HL-60 (cell line): ENCODE data around the gene ENTR1.

ENCODE experiments used
- DNase-seq, 2 experiments: peaks; one replicate each; pipeline ENCODE4 v3.0.0-alpha.2; 2010 to 2020; ENCODE audit warnings: low read depth in 1 of 2, low spot score in 1 of 2
- H3K27ac ChIP-seq: fragments of 250-450 bp; sonication (Bioruptor Pico); replicated peaks from 2 replicates; pipeline ENCODE4 v1.5.1; 2020; ENCODE audit warnings: mild to moderate bottlenecking, moderate library complexity
- H3K27me3 ChIP-seq: fragments of 250-450 bp; sonication (Bioruptor Pico); 2 replicates; pipeline ENCODE4 v1.5.1; 2021; ENCODE audit warnings: mild to moderate bottlenecking, moderate library complexity; ENCODE audit not compliant: insufficient read depth, poor library complexity, severe bottlenecking
- H3K4me3 ChIP-seq: replicated peaks from 2 replicates; pipeline ENCODE4 v1.5.1; 2011; ENCODE audit warnings: mild to moderate bottlenecking, control low read depth, low read length; ENCODE audit not compliant: insufficient read depth
- GABPA ChIP-seq: IDR thresholded peaks from 2 replicates; pipeline ENCODE4 v1.6.1; 2012; ENCODE audit warnings: low read depth
- POLR2AphosphoS5 ChIP-seq: IDR thresholded peaks from 2 replicates; pipeline ENCODE4 v1.6.1; 2012; ENCODE audit warnings: low read depth
- SPI1 ChIP-seq: IDR thresholded peaks from 2 replicates; pipeline ENCODE4 v1.6.1; 2012; ENCODE audit warnings: low read depth, mild to moderate bottlenecking, borderline replicate concordance
- TF ChIP-seq, protein P1 (sequence below): IDR thresholded peaks from one replicate; pipeline ENCODE4 v1.5.1; 2011; ENCODE audit warnings: low read length, control low read depth, inconsistent platforms; ENCODE audit not compliant: insufficient read depth
- TF ChIP-seq, protein P2 (sequence below): IDR thresholded peaks from 2 replicates; pipeline ENCODE4 v1.6.1; 2012; ENCODE audit warnings: low read depth; ENCODE audit not compliant: insufficient replicate concordance

ENTR1 gene

DNA sequence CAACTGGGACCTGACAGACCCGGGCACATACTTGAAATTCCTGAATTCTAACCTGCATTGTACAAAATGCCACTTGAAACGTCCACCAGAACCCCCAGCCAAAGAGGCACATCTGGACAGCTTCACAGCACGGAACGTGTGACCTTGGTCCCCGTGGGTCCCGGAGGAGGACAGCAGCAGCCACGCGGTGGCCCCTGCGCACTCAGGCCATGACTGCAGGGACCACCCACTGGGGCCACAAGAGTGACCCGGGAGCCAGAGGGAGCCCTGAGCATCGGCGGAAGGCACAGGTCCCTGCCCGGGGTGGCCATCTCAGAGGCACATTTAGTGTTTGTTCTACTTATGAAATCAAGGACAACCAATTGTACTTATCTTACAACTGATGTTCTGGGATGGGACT, 8.3 kb downstream of the ENTR1 start:
- Histone ChIP-seq H3K27me3 (no peaks in the 10 kb centered on the region), H3K27ac (no peak overlapping the region), H3K4me3 (no peak overlapping the region)
- no peak for TF ChIP-seq POLR2AphosphoS5
- TF ChIP-seq, protein P1, sequence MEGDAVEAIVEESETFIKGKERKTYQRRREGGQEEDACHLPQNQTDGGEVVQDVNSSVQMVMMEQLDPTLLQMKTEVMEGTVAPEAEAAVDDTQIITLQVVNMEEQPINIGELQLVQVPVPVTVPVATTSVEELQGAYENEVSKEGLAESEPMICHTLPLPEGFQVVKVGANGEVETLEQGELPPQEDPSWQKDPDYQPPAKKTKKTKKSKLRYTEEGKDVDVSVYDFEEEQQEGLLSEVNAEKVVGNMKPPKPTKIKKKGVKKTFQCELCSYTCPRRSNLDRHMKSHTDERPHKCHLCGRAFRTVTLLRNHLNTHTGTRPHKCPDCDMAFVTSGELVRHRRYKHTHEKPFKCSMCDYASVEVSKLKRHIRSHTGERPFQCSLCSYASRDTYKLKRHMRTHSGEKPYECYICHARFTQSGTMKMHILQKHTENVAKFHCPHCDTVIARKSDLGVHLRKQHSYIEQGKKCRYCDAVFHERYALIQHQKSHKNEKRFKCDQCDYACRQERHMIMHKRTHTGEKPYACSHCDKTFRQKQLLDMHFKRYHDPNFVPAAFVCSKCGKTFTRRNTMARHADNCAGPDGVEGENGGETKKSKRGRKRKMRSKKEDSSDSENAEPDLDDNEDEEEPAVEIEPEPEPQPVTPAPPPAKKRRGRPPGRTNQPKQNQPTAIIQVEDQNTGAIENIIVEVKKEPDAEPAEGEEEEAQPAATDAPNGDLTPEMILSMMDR = no peak
- no peak for TF ChIP-seq GABPA
- no peak for TF ChIP-seq SPI1
- TF ChIP-seq, protein P2, sequence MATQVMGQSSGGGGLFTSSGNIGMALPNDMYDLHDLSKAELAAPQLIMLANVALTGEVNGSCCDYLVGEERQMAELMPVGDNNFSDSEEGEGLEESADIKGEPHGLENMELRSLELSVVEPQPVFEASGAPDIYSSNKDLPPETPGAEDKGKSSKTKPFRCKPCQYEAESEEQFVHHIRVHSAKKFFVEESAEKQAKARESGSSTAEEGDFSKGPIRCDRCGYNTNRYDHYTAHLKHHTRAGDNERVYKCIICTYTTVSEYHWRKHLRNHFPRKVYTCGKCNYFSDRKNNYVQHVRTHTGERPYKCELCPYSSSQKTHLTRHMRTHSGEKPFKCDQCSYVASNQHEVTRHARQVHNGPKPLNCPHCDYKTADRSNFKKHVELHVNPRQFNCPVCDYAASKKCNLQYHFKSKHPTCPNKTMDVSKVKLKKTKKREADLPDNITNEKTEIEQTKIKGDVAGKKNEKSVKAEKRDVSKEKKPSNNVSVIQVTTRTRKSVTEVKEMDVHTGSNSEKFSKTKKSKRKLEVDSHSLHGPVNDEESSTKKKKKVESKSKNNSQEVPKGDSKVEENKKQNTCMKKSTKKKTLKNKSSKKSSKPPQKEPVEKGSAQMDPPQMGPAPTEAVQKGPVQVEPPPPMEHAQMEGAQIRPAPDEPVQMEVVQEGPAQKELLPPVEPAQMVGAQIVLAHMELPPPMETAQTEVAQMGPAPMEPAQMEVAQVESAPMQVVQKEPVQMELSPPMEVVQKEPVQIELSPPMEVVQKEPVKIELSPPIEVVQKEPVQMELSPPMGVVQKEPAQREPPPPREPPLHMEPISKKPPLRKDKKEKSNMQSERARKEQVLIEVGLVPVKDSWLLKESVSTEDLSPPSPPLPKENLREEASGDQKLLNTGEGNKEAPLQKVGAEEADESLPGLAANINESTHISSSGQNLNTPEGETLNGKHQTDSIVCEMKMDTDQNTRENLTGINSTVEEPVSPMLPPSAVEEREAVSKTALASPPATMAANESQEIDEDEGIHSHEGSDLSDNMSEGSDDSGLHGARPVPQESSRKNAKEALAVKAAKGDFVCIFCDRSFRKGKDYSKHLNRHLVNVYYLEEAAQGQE = no peak
- no peak for DNase-seq

DNA sequence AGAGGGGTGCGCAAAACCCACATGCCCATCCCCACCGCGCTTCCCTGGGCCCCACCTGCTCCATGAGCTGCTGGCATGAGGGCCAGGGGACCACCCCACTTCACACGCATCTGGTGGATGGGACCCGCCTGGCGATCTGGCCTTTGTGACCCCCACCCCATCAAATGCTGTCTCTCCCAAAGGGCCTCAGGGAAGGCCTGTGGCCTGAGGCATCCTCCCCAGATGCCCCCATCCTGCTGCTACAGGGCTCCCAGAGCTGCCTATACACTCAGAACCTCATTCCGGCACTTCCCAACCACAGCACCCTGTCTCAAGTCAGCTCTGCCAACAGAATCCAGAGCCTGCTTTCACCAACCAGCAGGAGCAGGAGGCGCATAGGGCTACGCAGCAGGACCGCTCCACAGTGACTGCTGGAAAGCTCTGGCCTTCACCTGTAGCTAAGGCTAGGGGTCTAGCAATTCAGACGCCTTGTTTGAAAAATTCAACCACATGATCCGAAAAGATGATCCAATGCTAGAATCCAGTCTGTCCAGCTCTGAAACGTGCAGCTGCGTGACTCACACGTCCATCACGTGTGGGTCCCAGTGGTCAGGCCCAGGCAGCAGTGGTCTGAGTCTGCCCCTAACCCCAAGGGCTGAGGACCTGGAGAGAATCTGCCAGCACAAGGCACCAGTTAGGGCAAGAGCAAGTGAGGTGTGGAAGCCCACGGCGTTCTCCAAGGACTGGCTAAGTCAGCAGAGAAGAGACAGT, 9.1 kb downstream of the ENTR1 start:
- DNase-seq = no peak
- Histone ChIP-seq H3K27me3 (no peaks in the 10 kb centered on the region), H3K27ac (no peak overlapping the region), H3K4me3 (no peak overlapping the region)
- TF ChIP-seq POLR2AphosphoS5 = peak; percentile 35; the same call in 1 of the 2 replicates
- TF ChIP-seq GABPA = no peak
- TF ChIP-seq, protein P2 = no peak
- TF ChIP-seq, protein P1 = no peak

DNA sequence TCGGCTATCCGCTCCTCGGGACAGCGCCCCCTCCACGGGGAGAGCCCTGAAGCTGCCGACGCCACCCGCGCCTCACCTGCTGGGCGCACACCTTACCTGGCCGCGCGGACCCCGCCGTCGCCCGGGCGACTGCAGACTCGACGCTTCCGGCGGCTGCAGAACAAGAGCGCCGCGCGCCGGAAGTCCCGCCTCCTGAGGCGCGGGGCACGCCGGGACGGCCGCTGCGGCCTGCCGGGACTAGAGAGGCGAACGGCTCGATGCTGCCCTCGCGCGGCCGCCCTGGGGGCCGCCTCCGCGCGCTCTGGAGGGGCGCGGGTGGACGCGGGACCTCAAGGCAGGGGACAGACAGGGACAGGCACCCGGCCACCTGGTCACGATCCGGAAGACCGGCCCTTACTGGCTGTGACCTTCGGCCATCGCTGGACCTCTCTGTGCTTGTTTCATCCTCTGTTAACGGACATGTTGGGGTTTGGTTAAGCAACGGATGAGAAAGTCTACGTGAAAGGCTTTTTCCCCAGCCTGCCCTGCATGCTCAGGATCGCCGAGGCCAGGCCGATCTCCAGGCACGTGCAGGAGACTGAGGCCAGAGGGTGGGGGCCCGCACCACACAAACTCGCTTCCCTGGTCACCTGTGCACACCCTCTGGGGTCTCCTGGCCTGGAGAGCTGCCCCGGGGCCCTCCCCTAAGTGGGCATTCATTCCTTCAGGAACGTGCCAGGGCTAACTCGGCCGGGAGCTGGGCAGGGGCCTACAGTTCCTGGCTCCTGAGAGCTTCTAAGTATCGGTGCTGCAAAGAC, 10.2 kb downstream of the ENTR1 start, which contains the start of gene SNAPC4:
Gene SNAPC4, minus strand, starts transcription at position 133 of the 797 bp plus-strand sequence. CDS start 1,742 bp downstream, outside the sequence.
- peak; percentile 83 to 84 for DNase-seq
- peak within 1 kb of the TSS; percentile 82 for H3K4me3 ChIP-seq
- no peaks in the 10 kb centered on the region for H3K27me3 ChIP-seq
- TF ChIP-seq, protein P2 = peak; percentile 45
- TF ChIP-seq SPI1 = no peak
- TF ChIP-seq POLR2AphosphoS5 = peak; percentile 35; the same call in 1 of the 2 replicates
- TF ChIP-seq GABPA = peak; percentile 90
- TF ChIP-seq, protein P1 = peak; percentile 70
- peak within 1 kb of the TSS; percentile 65 for H3K27ac ChIP-seq
